Activated naive CD8-positive, alpha-beta T cell treated with anti-CD3 and anti-CD28 coated beads, Interleukin-2, amount 10 ng/mL, durations not matched to agents 7 days and 5 days (primary cell): Measurements from ENCODE around the gene EIF4B. TPM values are rescaled to one million over a fixed set of nuclear protein-coding genes. Genes with fewer than 3 reads are reported as not detected.

Experiments
- ATAC-seq: fragments of 150-1000 bp; cut with Tn5 transposase; one replicate; pipeline ENCODE4 v1.10.0; 2021; ENCODE audit warnings: low read depth, moderate library complexity
- POLR2A ChIA-PET: fragments of 350-600 bp; sonication (Branson Sonifier 250); formaldehyde crosslinking; loops from one replicate; lab custom pipeline; 2021; ENCODE audit warnings: antibody characterized with exemption; lab: Charles Lee
- DNase-seq: peaks from one replicate; pipeline ENCODE4 v3.0.0; 2021
- H3K27ac Mint-ChIP-seq: one replicate; pipeline ENCODE4 v1.8.0; 2022; ENCODE audit warnings: mild to moderate bottlenecking, mixed read lengths
- H3K27me3 Mint-ChIP-seq: one replicate; pipeline ENCODE4 v1.8.0; 2022; ENCODE audit warnings: mild to moderate bottlenecking, moderate library complexity, mixed read lengths
- H3K36me3 Mint-ChIP-seq: one replicate; pipeline ENCODE4 v1.8.0; 2021; ENCODE audit warnings: mild to moderate bottlenecking, mixed read lengths
- H3K4me1 Mint-ChIP-seq: one replicate; pipeline ENCODE4 v1.8.0; 2021; ENCODE audit warnings: mixed read lengths
- H3K4me3 Mint-ChIP-seq: one replicate; pipeline ENCODE4 v1.8.0; 2022; ENCODE audit warnings: mild to moderate bottlenecking, moderate library complexity, mixed read lengths
- H3K9me3 Mint-ChIP-seq: one replicate; pipeline ENCODE4 v1.8.0; 2021; ENCODE audit warnings: mixed read lengths
- total RNA-seq, 2 experiments: library from RNA; stranded (reverse); gene quantifications; one replicate each; pipeline ENCODE4 v1.2.3, GENCODE V29; 2021

EIF4B gene
- total RNA-seq, 2 experiments from 2014 or later: 439 to 448 TPM

- Mint-ChIP-seq H3K4me3 (no peak overlapping the region), H3K4me1 (peaks cover 19% of the 10 kb centered on the region), H3K27ac (no peak overlapping the region), H3K9me3 (no peaks in the 10 kb centered on the region), H3K27me3 (peaks cover 2% of the 10 kb centered on the region), H3K36me3 (peaks cover 20% of the 10 kb centered on the region)
- DNase-seq: no peak
- POLR2A ChIA-PET: interaction anchor here (0.6 to 1.3 kb wide), 2 partner anchors 9 to 97 kb away, joined by 3 to 4 read pairs; no protein-coding TSS in a partner anchor
- ATAC-seq: no peak
These were observed 37.9 kb downstream of the EIF4B start for GRCh38 chr12:53044052-53044581.

GRCh38 chr12:53044896-53045695 is 38.8 kb downstream of the EIF4B start:
- H3K27me3 Mint-ChIP-seq: peaks cover 2% of the 10 kb centered on the region
- H3K9me3 Mint-ChIP-seq: no peaks in the 10 kb centered on the region
- DNase-seq (no peak), ATAC-seq (no peak)
- H3K27ac Mint-ChIP-seq: no peak overlapping the region
- H3K4me3 Mint-ChIP-seq: no peak overlapping the region
- peaks cover 14% of the 10 kb centered on the region for H3K36me3 Mint-ChIP-seq
- POLR2A ChIA-PET: interaction anchor here (0.6 to 1.3 kb wide), 2 partner anchors 8 to 96 kb away, joined by 3 to 4 read pairs; no protein-coding TSS in a partner anchor
- H3K4me1 Mint-ChIP-seq: peaks cover 19% of the 10 kb centered on the region

- peaks cover 14% of the 10 kb centered on the region for H3K36me3 Mint-ChIP-seq
- H3K27ac Mint-ChIP-seq: no peak overlapping the region
- peaks cover 2% of the 10 kb centered on the region for H3K27me3 Mint-ChIP-seq
- H3K4me3 Mint-ChIP-seq: peak overlapping the region; percentile 99
- peaks cover 19% of the 10 kb centered on the region for H3K4me1 Mint-ChIP-seq
- H3K9me3 Mint-ChIP-seq: no peaks in the 10 kb centered on the region
- POLR2A ChIA-PET: interaction anchor here (0.7 to 1.3 kb wide), 2 partner anchors 8 to 57 kb away, joined by 3 read pairs; no protein-coding TSS in a partner anchor
- no peak for ATAC-seq
- no peak for DNase-seq
These were observed 39.4 kb downstream of the EIF4B start for GRCh38 chr12:53045696-53046045.

GRCh38 chr12:53046655-53047220 is 40.5 kb downstream of the EIF4B start:
- POLR2A ChIA-PET: interaction anchor here (1.0 to 3.2 kb wide), 3 partner anchors 32 to 57 kb away, joined by 3 to 10 read pairs (median 4); partner anchors contain the start of genes EIF4B, SOAT2 and SPRYD3
- H3K27ac Mint-ChIP-seq: peak overlapping the region; percentile 88
- peaks cover 11% of the 10 kb centered on the region for H3K36me3 Mint-ChIP-seq
- H3K27me3 Mint-ChIP-seq: peaks cover 2% of the 10 kb centered on the region
- peak overlapping the region; percentile 99 for H3K4me3 Mint-ChIP-seq
- peaks cover 19% of the 10 kb centered on the region for H3K4me1 Mint-ChIP-seq
- peak; percentile 38 for ATAC-seq
- no peaks in the 10 kb centered on the region for H3K9me3 Mint-ChIP-seq
- peak; percentile 70 for DNase-seq

- H3K27me3 Mint-ChIP-seq: peaks cover 2% of the 10 kb centered on the region
- no peak overlapping the region for H3K27ac Mint-ChIP-seq
- ATAC-seq: peak; percentile 74
- H3K36me3 Mint-ChIP-seq: peaks cover 7% of the 10 kb centered on the region
- peak; percentile 89 for DNase-seq
- POLR2A ChIA-PET: interaction anchor here (0.6 to 3.2 kb wide), 3 partner anchors 32 to 453 kb away, joined by 3 to 10 read pairs (median 5); partner anchors contain the start of genes SOAT2, SPRYD3 and TARBP2
- H3K4me3 Mint-ChIP-seq: peak overlapping the region; percentile 42
- H3K9me3 Mint-ChIP-seq: no peaks in the 10 kb centered on the region
- peaks cover 19% of the 10 kb centered on the region for H3K4me1 Mint-ChIP-seq
These were observed 41.2 kb downstream of the EIF4B start for GRCh38 chr12:53047221-53048032.

- no peaks in the 10 kb centered on the region for H3K9me3 Mint-ChIP-seq
- DNase-seq: peak; percentile 44
- no peak overlapping the region for H3K27ac Mint-ChIP-seq
- peaks cover 2% of the 10 kb centered on the region for H3K36me3 Mint-ChIP-seq
- peaks cover 2% of the 10 kb centered on the region for H3K27me3 Mint-ChIP-seq
- peak overlapping the region; percentile 42 for H3K4me3 Mint-ChIP-seq
- POLR2A ChIA-PET: interaction anchor here (0.6 to 3.2 kb wide), 3 partner anchors 31 to 453 kb away, joined by 3 to 10 read pairs (median 5); partner anchors contain the start of genes SOAT2, SPRYD3 and TARBP2
- peaks cover 19% of the 10 kb centered on the region for H3K4me1 Mint-ChIP-seq
- ATAC-seq: no peak
These were observed 42.0 kb downstream of the EIF4B start for GRCh38 chr12:53048033-53048779.

- Mint-ChIP-seq H3K4me3 (no peak overlapping the region), H3K4me1 (peaks cover 23% of the 10 kb centered on the region), H3K27me3 (peaks cover 2% of the 10 kb centered on the region), H3K27ac (no peak overlapping the region), H3K36me3 (peaks cover 2% of the 10 kb centered on the region), H3K9me3 (no peaks in the 10 kb centered on the region)
- POLR2A ChIA-PET: interaction anchor here (3.2 kb wide), 1 partner anchor 54 kb away, joined by 10 read pairs; the partner anchor contains the start of gene SOAT2
- ATAC-seq (no peak), DNase-seq (no peak)
These were observed 42.6 kb downstream of the EIF4B start for GRCh38 chr12:53048780-53049401.

GRCh38 chr12:53049571-53050318 is 43.5 kb downstream of the EIF4B start, which contains the start of gene TNS2:
TNS2 (plus strand) TSS chr12:53050065; CDS start chr12:53050186, 121 bp downstream.
- Mint-ChIP-seq H3K9me3 (no peaks in the 10 kb centered on the region), H3K36me3 (peaks cover 2% of the 10 kb centered on the region), H3K4me1 (peaks cover 27% of the 10 kb centered on the region), H3K4me3 (no peak within 1 kb of the TSS), H3K27me3 (peaks cover 2% of the 10 kb centered on the region), H3K27ac (peak within 1 kb of the TSS; percentile 58)
- POLR2A ChIA-PET: interaction anchor here (3.2 kb wide), 1 partner anchor 54 kb away, joined by 10 read pairs; the partner anchor contains the start of gene SOAT2
- DNase-seq (peak; percentile 34), ATAC-seq (no peak)

- DNase-seq: no peak
- POLR2A ChIA-PET: interaction anchor here (1.2 kb wide), 1 partner anchor 45 kb away, joined by 3 read pairs; the partner anchor contains the start of gene EIF4B
- Mint-ChIP-seq H3K27me3 (peaks cover 2% of the 10 kb centered on the region), H3K4me1 (peaks cover 27% of the 10 kb centered on the region), H3K36me3 (peaks cover 2% of the 10 kb centered on the region), H3K4me3 (no peak overlapping the region), H3K9me3 (no peaks in the 10 kb centered on the region), H3K27ac (peak overlapping the region; percentile 58)
- no peak for ATAC-seq
These were observed 44.3 kb downstream of the EIF4B start for GRCh38 chr12:53050426-53051057.

GRCh38 chr12:53051058-53051880 is 45.0 kb downstream of the EIF4B start:
- Mint-ChIP-seq H3K27ac (no peak overlapping the region), H3K36me3 (peaks cover 2% of the 10 kb centered on the region), H3K27me3 (peaks cover 1% of the 10 kb centered on the region), H3K4me3 (no peak overlapping the region), H3K4me1 (peaks cover 20% of the 10 kb centered on the region), H3K9me3 (no peaks in the 10 kb centered on the region)
- ATAC-seq (no peak), DNase-seq (peak; percentile 37)
- POLR2A ChIA-PET: interaction anchor here (1.2 kb wide), 1 partner anchor 45 kb away, joined by 3 read pairs; the partner anchor contains the start of gene EIF4B
